T-helper 22 cell (primary cell): ENCODE results near the gene DDOST.

ENCODE experiments used
- DNase-seq: peaks from one replicate; pipeline ENCODE4 v3.0.0-alpha.2; 2020; ENCODE audit warnings: low read depth

Gene DDOST

GRCh38 chr1:20661207-20662109 is at the start of gene DDOST:
Gene DDOST (minus strand): TSS chr1:20661369. CDS start chr1:20661350, 19 bp downstream.
- DNase-seq = peak; percentile 94

- no peak for DNase-seq
These were observed 49.5 kb upstream of the DDOST start for GRCh38 chr1:20710469-20711284.

GRCh38 chr1:20709868-20710267 is 48.7 kb upstream of the DDOST start:
- DNase-seq = no peak

GRCh38 chr1:20708891-20709290 is 47.7 kb upstream of the DDOST start:
- DNase-seq = no peak

GRCh38 chr1:20708057-20708456 is 46.9 kb upstream of the DDOST start:
- no peak for DNase-seq

- DNase-seq = no peak
These were observed 45.7 kb upstream of the DDOST start for GRCh38 chr1:20706841-20707240.

GRCh38 chr1:20705203-20705755 is 44.1 kb upstream of the DDOST start:
- DNase-seq = no peak

- DNase-seq = no peak
These were observed 43.4 kb upstream of the DDOST start for GRCh38 chr1:20704390-20705202.

- no peak for DNase-seq
These were observed 42.1 kb upstream of the DDOST start for GRCh38 chr1:20703124-20703756.

- DNase-seq = no peak
These were observed 41.2 kb upstream of the DDOST start for GRCh38 chr1:20702416-20702815.

GRCh38 chr1:20701847-20702246 is 40.7 kb upstream of the DDOST start:
- DNase-seq = no peak

- no peak for DNase-seq
These were observed 40.3 kb upstream of the DDOST start for GRCh38 chr1:20701446-20701845.

GRCh38 chr1:20700636-20701215 is 39.6 kb upstream of the DDOST start:
- DNase-seq = no peak

- no peak for DNase-seq
These were observed 38.4 kb upstream of the DDOST start for GRCh38 chr1:20699558-20699957.

GRCh38 chr1:20698195-20698910 is 37.2 kb upstream of the DDOST start:
- no peak for DNase-seq

- DNase-seq = no peak
These were observed 36.4 kb upstream of the DDOST start for GRCh38 chr1:20697563-20697962.

GRCh38 chr1:20696397-20697333 is 35.5 kb upstream of the DDOST start:
- DNase-seq = peak; percentile 39

GRCh38 chr1:20695515-20695914 is 34.3 kb upstream of the DDOST start:
- no peak for DNase-seq

- DNase-seq = no peak
These were observed 32.5 kb upstream of the DDOST start for GRCh38 chr1:20693623-20694022.
